Breast epithelium (tissue), 3 donors: ENCODE results near the gene NUTF2.

Experiments used
- POLR2AphosphoS5 ChIP-seq, 3 donors: sonication (generic); formaldehyde crosslinking; IDR thresholded peaks; one replicate each; pipeline ENCODE4 v1.6.1; 2017; ENCODE audit warnings: antibody characterized with exemption in 3 of 3
- TF ChIP-seq, protein P1 (sequence below), 3 donors: fragments of 450-650 bp; IDR thresholded peaks; one replicate each; pipeline ENCODE4 v1.5.1; 2016 to 2017; ENCODE audit warnings: antibody characterized with exemption in 3 of 3, mild to moderate bottlenecking in 3 of 3, moderate library complexity in 3 of 3

- TF ChIP-seq, protein P1, sequence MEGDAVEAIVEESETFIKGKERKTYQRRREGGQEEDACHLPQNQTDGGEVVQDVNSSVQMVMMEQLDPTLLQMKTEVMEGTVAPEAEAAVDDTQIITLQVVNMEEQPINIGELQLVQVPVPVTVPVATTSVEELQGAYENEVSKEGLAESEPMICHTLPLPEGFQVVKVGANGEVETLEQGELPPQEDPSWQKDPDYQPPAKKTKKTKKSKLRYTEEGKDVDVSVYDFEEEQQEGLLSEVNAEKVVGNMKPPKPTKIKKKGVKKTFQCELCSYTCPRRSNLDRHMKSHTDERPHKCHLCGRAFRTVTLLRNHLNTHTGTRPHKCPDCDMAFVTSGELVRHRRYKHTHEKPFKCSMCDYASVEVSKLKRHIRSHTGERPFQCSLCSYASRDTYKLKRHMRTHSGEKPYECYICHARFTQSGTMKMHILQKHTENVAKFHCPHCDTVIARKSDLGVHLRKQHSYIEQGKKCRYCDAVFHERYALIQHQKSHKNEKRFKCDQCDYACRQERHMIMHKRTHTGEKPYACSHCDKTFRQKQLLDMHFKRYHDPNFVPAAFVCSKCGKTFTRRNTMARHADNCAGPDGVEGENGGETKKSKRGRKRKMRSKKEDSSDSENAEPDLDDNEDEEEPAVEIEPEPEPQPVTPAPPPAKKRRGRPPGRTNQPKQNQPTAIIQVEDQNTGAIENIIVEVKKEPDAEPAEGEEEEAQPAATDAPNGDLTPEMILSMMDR (IDR thresholded peaks at IDR 0.05) = no peak
- TF ChIP-seq POLR2AphosphoS5 (IDR thresholded peaks at IDR 0.05) = no peak
Measured at GRCh38 chr16:67805718-67806427, 40.9 kb upstream of the NUTF2 start.
